ENCODE data around the gene ICA1. TPM values are rescaled to one million over a fixed set of nuclear protein-coding genes. Genes with fewer than 3 reads are reported as not detected.

ICA1 gene
- total RNA-seq, 1 donor from 2014 or later: 25.5 TPM

DNA sequence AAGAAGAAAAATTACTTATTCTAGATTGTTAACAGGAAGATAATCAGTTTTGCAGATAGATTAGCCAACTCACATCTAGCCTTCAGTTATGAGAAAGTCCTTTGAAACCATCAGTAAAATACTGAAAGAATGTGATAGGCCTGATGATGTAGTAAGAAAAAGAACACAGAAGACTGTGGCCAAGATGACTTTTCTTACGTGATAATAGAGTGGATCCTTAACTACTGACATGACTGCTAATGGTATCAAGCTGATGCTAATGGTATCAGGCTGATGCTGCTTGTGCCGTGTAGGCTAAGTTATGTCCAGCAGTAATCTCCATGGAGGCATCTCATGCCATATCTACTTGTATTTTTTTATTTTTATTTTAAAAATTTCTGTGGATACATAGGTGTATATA, 179.2 kb downstream of the ICA1 start:
- peaks cover 0 to 9% of the 10 kb centered on the region in 2 donors for H3K36me3 ChIP-seq
- no peak overlapping the region for H3K27ac ChIP-seq
- H3K9me3 ChIP-seq: no peaks in the 10 kb centered on the region
- H3K27me3 ChIP-seq: no peaks in the 10 kb centered on the region
- intact Hi-C loops (cut with DNase I): no loop called here
- TF ChIP-seq, protein P1, sequence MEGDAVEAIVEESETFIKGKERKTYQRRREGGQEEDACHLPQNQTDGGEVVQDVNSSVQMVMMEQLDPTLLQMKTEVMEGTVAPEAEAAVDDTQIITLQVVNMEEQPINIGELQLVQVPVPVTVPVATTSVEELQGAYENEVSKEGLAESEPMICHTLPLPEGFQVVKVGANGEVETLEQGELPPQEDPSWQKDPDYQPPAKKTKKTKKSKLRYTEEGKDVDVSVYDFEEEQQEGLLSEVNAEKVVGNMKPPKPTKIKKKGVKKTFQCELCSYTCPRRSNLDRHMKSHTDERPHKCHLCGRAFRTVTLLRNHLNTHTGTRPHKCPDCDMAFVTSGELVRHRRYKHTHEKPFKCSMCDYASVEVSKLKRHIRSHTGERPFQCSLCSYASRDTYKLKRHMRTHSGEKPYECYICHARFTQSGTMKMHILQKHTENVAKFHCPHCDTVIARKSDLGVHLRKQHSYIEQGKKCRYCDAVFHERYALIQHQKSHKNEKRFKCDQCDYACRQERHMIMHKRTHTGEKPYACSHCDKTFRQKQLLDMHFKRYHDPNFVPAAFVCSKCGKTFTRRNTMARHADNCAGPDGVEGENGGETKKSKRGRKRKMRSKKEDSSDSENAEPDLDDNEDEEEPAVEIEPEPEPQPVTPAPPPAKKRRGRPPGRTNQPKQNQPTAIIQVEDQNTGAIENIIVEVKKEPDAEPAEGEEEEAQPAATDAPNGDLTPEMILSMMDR (IDR thresholded peaks at IDR 0.05): no peak
- TF ChIP-seq POLR2AphosphoS5 (IDR thresholded peaks at IDR 0.05; ENCODE audit: insufficient read depth in 1 of 2, low read depth in 1 of 2) (no peak), POLR2A (IDR thresholded peaks at IDR 0.05) (no peak)
- no peak overlapping the region for H3K4me3 ChIP-seq
- H3K4me1 ChIP-seq: no peaks in the 10 kb centered on the region
- no peak for DNase-seq (ENCODE audit: extremely low spot score in 2 of 2)

DNA sequence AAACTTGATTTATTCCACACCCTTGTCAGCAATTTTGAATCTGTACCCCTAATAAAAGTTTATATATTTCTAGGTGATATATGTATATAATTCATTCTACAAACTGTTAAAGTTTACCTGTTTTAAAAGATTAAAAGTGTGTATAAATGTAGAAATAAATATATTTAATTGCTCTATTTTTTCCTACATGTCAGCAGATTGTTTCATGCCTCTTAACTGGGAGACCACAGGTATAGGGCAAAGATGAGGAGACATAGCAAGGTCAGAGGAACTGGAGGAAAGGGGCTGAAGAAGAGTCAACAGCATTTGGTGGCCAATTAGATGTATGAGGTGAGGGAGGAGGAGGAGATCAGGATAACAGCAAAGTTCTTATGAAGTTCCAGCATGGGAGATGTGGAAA, 183.5 kb downstream of the ICA1 start:
- intact Hi-C loops (cut with DNase I): no loop called here
- Histone ChIP-seq H3K9me3 (no peaks in the 10 kb centered on the region), H3K27me3 (no peaks in the 10 kb centered on the region), H3K4me3 (no peak overlapping the region), H3K36me3 (no peaks in the 10 kb centered on the region), H3K27ac (no peak overlapping the region), H3K4me1 (no peaks in the 10 kb centered on the region)
- DNase-seq (ENCODE audit: extremely low spot score in 2 of 2): no peak
- no peak for TF ChIP-seq POLR2AphosphoS5 (IDR thresholded peaks at IDR 0.05; ENCODE audit: insufficient read depth in 1 of 2, low read depth in 1 of 2)
- TF ChIP-seq, protein P1 (IDR thresholded peaks at IDR 0.05): no peak
- no peak for TF ChIP-seq POLR2A (IDR thresholded peaks at IDR 0.05)

GRCh38 chr7:8070451-8071180, 191.4 kb downstream of the ICA1 start:
- TF ChIP-seq, protein P1 (IDR thresholded peaks at IDR 0.05): no peak
- TF ChIP-seq POLR2A (IDR thresholded peaks at IDR 0.05): no peak
- no peak for TF ChIP-seq POLR2AphosphoS5 (IDR thresholded peaks at IDR 0.05; ENCODE audit: insufficient read depth in 1 of 2, low read depth in 1 of 2)
- no peak overlapping the region for H3K27ac ChIP-seq
- intact Hi-C loops (cut with DNase I): no loop called here
- H3K4me1 ChIP-seq: no peaks in the 10 kb centered on the region
- H3K4me3 ChIP-seq: no peak overlapping the region
- DNase-seq (ENCODE audit: extremely low spot score in 2 of 2): no peak
- no peaks in the 10 kb centered on the region for H3K27me3 ChIP-seq
- no peaks in the 10 kb centered on the region for H3K9me3 ChIP-seq
- H3K36me3 ChIP-seq: no peaks in the 10 kb centered on the region

GRCh38 chr7:8068892-8069686, 192.9 kb downstream of the ICA1 start:
- Histone ChIP-seq H3K27me3 (no peaks in the 10 kb centered on the region), H3K9me3 (no peaks in the 10 kb centered on the region), H3K4me1 (no peaks in the 10 kb centered on the region), H3K27ac (no peak overlapping the region), H3K36me3 (no peaks in the 10 kb centered on the region), H3K4me3 (no peak overlapping the region)
- DNase-seq (ENCODE audit: extremely low spot score in 2 of 2): no peak
- TF ChIP-seq, protein P1 (IDR thresholded peaks at IDR 0.05): no peak
- TF ChIP-seq POLR2A (IDR thresholded peaks at IDR 0.05) (no peak), POLR2AphosphoS5 (IDR thresholded peaks at IDR 0.05; ENCODE audit: insufficient read depth in 1 of 2, low read depth in 1 of 2) (no peak)
- intact Hi-C loops (cut with DNase I): no loop called here
